GM18868 (cell line): ENCODE results near the gene MORN1.
A peak's percentile ranks its signal among the peaks of the same experiment; 100 is the strongest.
"Not testable (repeated sequence)": the region's sequence is repeated elsewhere in the genome, so short reads cannot be mapped to it uniquely, and the experiment has no call there.

Source experiments
- ATAC-seq: cut with Tn5 transposase; IDR thresholded peaks from one replicate; pipeline ENCODE4 v1.9.1; 2021; ENCODE audit warnings: mild to moderate bottlenecking, moderate library complexity; ENCODE audit not compliant: unreplicated experiment

The MORN1 gene

GRCh38 chr1:2391041-2391930 lies at the start of gene MORN1, which contains the start of gene RER1:
Gene MORN1 (minus strand): TSS chr1:2391554. CDS start chr1:2391533, 21 bp downstream.
Gene RER1 (plus strand): TSS chr1:2391841. CDS start chr1:2395791, 3,950 bp downstream.
- ATAC-seq, result peak; percentile 91

GRCh38 chr1:2440346-2440745 lies 49.0 kb upstream of the MORN1 start:
- ATAC-seq, result not testable (repeated sequence)

GRCh38 chr1:2439369-2439768 lies 48.0 kb upstream of the MORN1 start:
- no peak for ATAC-seq

- no peak for ATAC-seq
Measured at GRCh38 chr1:2438641-2439040, 47.3 kb upstream of the MORN1 start.

- ATAC-seq, result no peak
Measured at GRCh38 chr1:2438038-2438437, 46.7 kb upstream of the MORN1 start.

GRCh38 chr1:2437617-2438016 lies 46.3 kb upstream of the MORN1 start:
- ATAC-seq, result no peak

GRCh38 chr1:2436876-2437275 lies 45.5 kb upstream of the MORN1 start:
- no peak for ATAC-seq

- no peak for ATAC-seq
Measured at GRCh38 chr1:2435746-2436355, 44.5 kb upstream of the MORN1 start.

- no peak for ATAC-seq
Measured at GRCh38 chr1:2435091-2435490, 43.7 kb upstream of the MORN1 start.

GRCh38 chr1:2433936-2434655 lies 42.7 kb upstream of the MORN1 start:
- ATAC-seq, result no peak

GRCh38 chr1:2433196-2433595 lies 41.8 kb upstream of the MORN1 start:
- no peak for ATAC-seq

GRCh38 chr1:2432441-2432844 lies 41.1 kb upstream of the MORN1 start:
- no peak for ATAC-seq

GRCh38 chr1:2431518-2431917 lies 40.2 kb upstream of the MORN1 start:
- ATAC-seq, result no peak

- ATAC-seq, result no peak
Measured at GRCh38 chr1:2431103-2431502, 39.7 kb upstream of the MORN1 start.

GRCh38 chr1:2430592-2430973 lies 39.2 kb upstream of the MORN1 start:
- ATAC-seq, result no peak

- ATAC-seq, result no peak
Measured at GRCh38 chr1:2429780-2430591, 38.6 kb upstream of the MORN1 start.

GRCh38 chr1:2428490-2428889 lies 37.1 kb upstream of the MORN1 start:
- no peak for ATAC-seq

GRCh38 chr1:2427976-2428375 lies 36.6 kb upstream of the MORN1 start:
- no peak for ATAC-seq

GRCh38 chr1:2427051-2427450 lies 35.7 kb upstream of the MORN1 start:
- ATAC-seq, result no peak

GRCh38 chr1:2426540-2426939 lies 35.2 kb upstream of the MORN1 start:
- ATAC-seq, result no peak

GRCh38 chr1:2425892-2426291 lies 34.5 kb upstream of the MORN1 start:
- ATAC-seq, result no peak
